A673 (cell line): ENCODE measurements around the gene SMCO3. TPM values are rescaled to one million over a fixed set of nuclear protein-coding genes. Genes with fewer than 3 reads are reported as not detected.

Source experiments
- BruUV-seq: library from RNA; stranded (reverse); fragments of 400-500 nt; replicated peaks from 2 replicates; lab custom pipeline; 2021; lab: Mats Ljungman, UMichigan
- CTCF ChIA-PET: fragments of 300-600 bp; sonication (Branson Sonifier 250); formaldehyde crosslinking; loops from one replicate; lab custom pipeline; 2022; ENCODE audit warnings: antibody characterized with exemption; lab: Charles Lee
- POLR2A ChIA-PET: fragments of 300-600 bp; sonication (Branson Sonifier 250); formaldehyde crosslinking; loops from one replicate; lab custom pipeline; 2022; ENCODE audit warnings: antibody characterized with exemption; ENCODE audit not compliant: low non-redundant PET; lab: Charles Lee
- DNase-seq: peaks from one replicate; pipeline ENCODE4 v3.0.0-alpha.2; 2015; ENCODE audit warnings: low spot score
- H3K27ac ChIP-seq: fragments of 200-600 bp; sonication (generic); 2 replicates; pipeline ENCODE4 v1.5.1; 2016; ENCODE audit warnings: mixed run types, low read depth, mild to moderate bottlenecking, mixed read lengths, antibody characterized with exemption, low read length; ENCODE audit not compliant: poor library complexity, severe bottlenecking
- H3K27me3 ChIP-seq: fragments of 200-600 bp; sonication (generic); replicated peaks from 2 replicates; pipeline ENCODE4 v1.6.1; 2017; ENCODE audit warnings: mixed run types, low read depth, mild to moderate bottlenecking, mixed read lengths, antibody characterized with exemption, low read length; ENCODE audit not compliant: insufficient read depth, poor library complexity
- H3K36me3 ChIP-seq: fragments of 200-600 bp; sonication (generic); 2 replicates; pipeline ENCODE4 v1.6.1; 2016; ENCODE audit warnings: mixed run types, mild to moderate bottlenecking, mixed read lengths, antibody characterized with exemption, low read length; ENCODE audit not compliant: insufficient read depth, poor library complexity, severe bottlenecking
- H3K4me1 ChIP-seq: fragments of 200-600 bp; sonication (generic); 2 replicates; pipeline ENCODE4 v1.6.1; 2017; ENCODE audit warnings: mixed run types, mild to moderate bottlenecking, mixed read lengths, antibody characterized with exemption, low read length; ENCODE audit not compliant: insufficient read depth, poor library complexity, severe bottlenecking
- H3K4me3 ChIP-seq: fragments of 200-600 bp; sonication (generic); 2 replicates; pipeline ENCODE4 v1.5.1; 2016; ENCODE audit warnings: low read depth, mixed run types, mild to moderate bottlenecking, mixed read lengths, low read length; ENCODE audit not compliant: poor library complexity, severe bottlenecking
- H3K9me3 ChIP-seq: fragments of 200-600 bp; sonication (generic); 2 replicates; pipeline ENCODE4 v1.6.1; 2016; ENCODE audit warnings: mixed run types, low read depth, mild to moderate bottlenecking, mixed read lengths, antibody characterized with exemption, low read length; ENCODE audit not compliant: poor library complexity, severe bottlenecking
- CTCF ChIP-seq: fragments of 300-800, 200-600 bp; sonication (generic); conservative IDR thresholded peaks from 2 replicates; pipeline ENCODE4 v1.5.1; 2017; ENCODE audit warnings: low read depth, mild to moderate bottlenecking, antibody characterized with exemption, low read length, moderate library complexity, mixed read lengths
- EZH2 ChIP-seq: fragments of 200-600 bp; sonication (generic); IDR thresholded peaks from 2 replicates; pipeline ENCODE4 v1.6.1; 2017; ENCODE audit warnings: borderline replicate concordance, low read depth, mild to moderate bottlenecking, mixed read lengths, antibody characterized with exemption, low read length; ENCODE audit not compliant: poor library complexity, severe bottlenecking
- intact Hi-C: fragments of 100-400 bp; cut with micrococcal nuclease; formaldehyde crosslinking; loops from one replicate; pipeline ENCODE4 v1.10.0; 2022; ENCODE audit not compliant: unreplicated experiment
- total RNA-seq: library from RNA; stranded (reverse); gene quantifications from 2 replicates; pipeline ENCODE4 v1.2.3, GENCODE V29; 2021

The SMCO3 gene
- total RNA-seq, 1 experiment from 2014 or later: not detected

DNA sequence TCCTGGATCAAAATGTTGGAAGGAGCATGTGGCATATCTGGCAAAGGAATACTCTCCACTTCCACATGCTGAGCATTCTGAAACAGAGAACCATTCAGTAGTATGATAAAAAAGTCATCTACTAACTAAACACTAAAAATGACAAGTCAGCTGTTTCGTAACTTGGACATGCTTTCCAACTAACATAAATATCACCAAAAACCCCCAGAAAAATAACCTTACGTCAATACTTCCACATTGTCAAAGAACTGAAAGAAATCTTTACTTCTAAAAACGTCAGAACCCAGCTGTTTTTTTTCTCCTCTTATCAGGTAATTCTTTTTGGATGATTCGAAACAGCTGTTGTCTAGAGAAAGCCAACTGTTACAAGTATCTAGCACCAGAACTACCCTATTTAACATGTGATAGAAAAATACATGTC, 18.9 kb downstream of the SMCO3 start:
- H3K36me3 ChIP-seq: peaks cover 97% of the 10 kb centered on the region
- no TSS peak for BruUV-seq

DNA sequence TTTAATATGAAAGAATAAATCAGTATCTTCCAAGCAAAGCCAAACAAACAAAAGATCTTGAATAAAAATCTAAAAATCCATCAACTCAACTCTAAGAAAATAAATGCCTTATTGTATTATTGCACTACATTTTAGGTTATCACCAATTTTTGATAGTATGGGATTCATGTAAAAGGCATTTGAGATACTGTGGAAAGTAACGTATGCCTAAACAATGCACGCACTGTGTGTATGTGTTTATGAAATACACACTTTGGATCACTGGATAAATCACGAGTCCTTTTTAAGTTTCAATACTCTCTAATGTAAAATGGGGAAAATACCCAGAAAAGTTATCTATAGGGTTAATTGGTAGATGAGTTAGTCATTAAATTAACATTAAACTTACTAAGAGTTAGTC, 28.4 kb downstream of the SMCO3 start:
- no peak for DNase-seq
- ChIA-PET POLR2A (no interaction called here), CTCF (no interaction called here)
- Histone ChIP-seq H3K4me1 (no peaks in the 10 kb centered on the region), H3K4me3 (no peak overlapping the region), H3K27me3 (no peaks in the 10 kb centered on the region), H3K36me3 (peaks cover 65% of the 10 kb centered on the region), H3K27ac (no peak overlapping the region), H3K9me3 (no peaks in the 10 kb centered on the region)
- TF ChIP-seq EZH2 (no peak), CTCF (no peak)
- intact Hi-C loops: no loop called here
- no TSS peak for BruUV-seq

More for the DNA sequence above, 18.9 kb downstream of the SMCO3 start:
- CTCF ChIA-PET: no interaction called here
- Histone ChIP-seq H3K4me1 (peaks cover 4% of the 10 kb centered on the region), H3K9me3 (no peaks in the 10 kb centered on the region), H3K27ac (no peak overlapping the region), H3K27me3 (no peaks in the 10 kb centered on the region), H3K4me3 (no peak overlapping the region)
- TF ChIP-seq CTCF (no peak), EZH2 (no peak)
- intact Hi-C loops: no loop called here
- DNase-seq: no peak
- POLR2A ChIA-PET: no interaction called here

- Histone ChIP-seq H3K4me3 (no peak overlapping the region), H3K36me3 (peaks cover 54% of the 10 kb centered on the region), H3K27ac (no peak overlapping the region), H3K9me3 (no peaks in the 10 kb centered on the region), H3K27me3 (no peaks in the 10 kb centered on the region), H3K4me1 (no peaks in the 10 kb centered on the region)
- DNase-seq: no peak
- BruUV-seq: no TSS peak
- TF ChIP-seq CTCF: no peak
- intact Hi-C loops: no loop called here
- CTCF ChIA-PET: no interaction called here
- POLR2A ChIA-PET: no interaction called here
Observed at GRCh38 chr12:14784471-14784870, 29.5 kb downstream of the SMCO3 start.
